Measurements from ENCODE around the gene NPPC. TPM values are rescaled to one million over a fixed set of nuclear protein-coding genes. Genes with fewer than 3 reads are reported as not detected.
A peak's percentile ranks its signal among the peaks of the same experiment; 100 is the strongest.

NPPC gene
- total RNA-seq, 4 donors from 2014 or later, result not detected

GRCh38 chr2:231926761-231927565 lies 767 bp upstream of the NPPC start:
- DNase-seq (ENCODE audit: low spot score in 2 of 2), result peak in 1 of 2 donors; percentile 80
- WGBS, 2 donors, result 12 to 15% methylated on average over 45 to 49 of the region's 51 CpGs
- H3K4me3 ChIP-seq (ENCODE audit: low read depth, poor library complexity, severe bottlenecking), result no peak overlapping the region
- intact Hi-C loops (cut with DNase I; ENCODE audit: low total_unique reads), result loop anchor here (5.0 kb wide), 2 partner anchors 210 to 400 kb away; no protein-coding TSS in a partner anchor
- no peak for TF ChIP-seq CTCF (IDR thresholded peaks at IDR 0.05)
- no peak for TF ChIP-seq POLR2A (IDR thresholded peaks at IDR 0.05)

- 1 to 3% methylated on average over 40 to 87 of the region's 96 CpGs for WGBS, 2 donors
- TF ChIP-seq POLR2A (IDR thresholded peaks at IDR 0.05), result no peak
- TF ChIP-seq CTCF (IDR thresholded peaks at IDR 0.05), result no peak
- peak overlapping the region; percentile 21 for H3K4me3 ChIP-seq (ENCODE audit: low read depth, poor library complexity, severe bottlenecking)
- peak; percentile 50 to 95 for DNase-seq (ENCODE audit: low spot score in 2 of 2)
- intact Hi-C loops (cut with DNase I; ENCODE audit: low total_unique reads), result loop anchor here (5.0 kb wide), 2 partner anchors 212 to 402 kb away; no protein-coding TSS in a partner anchor
These were observed 655 bp downstream of the NPPC start for GRCh38 chr2:231925303-231926179.

DNA sequence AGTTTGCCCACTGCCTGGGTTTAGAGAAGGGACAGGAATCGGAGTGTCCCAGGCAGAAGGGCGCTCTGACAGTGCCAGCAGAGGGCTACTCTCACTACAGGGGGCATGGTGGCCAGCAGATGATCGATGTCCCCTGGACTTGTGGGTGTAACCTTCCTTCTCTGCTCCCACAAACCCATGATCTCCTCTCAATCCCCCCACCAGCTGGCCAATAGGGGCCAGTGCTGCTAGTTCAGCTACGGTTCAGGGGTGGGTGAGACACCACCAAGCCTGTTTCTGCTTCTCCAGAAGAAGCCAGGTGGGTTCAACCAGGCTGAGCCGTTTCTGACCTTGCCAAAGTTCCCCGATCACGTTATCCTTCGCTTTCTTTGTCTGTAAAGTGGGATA lies 1.3 kb downstream of the NPPC start:
- TF ChIP-seq POLR2A (IDR thresholded peaks at IDR 0.05), result no peak
- no peak for TF ChIP-seq CTCF (IDR thresholded peaks at IDR 0.05)
- no peak overlapping the region for H3K4me3 ChIP-seq (ENCODE audit: low read depth, poor library complexity, severe bottlenecking)
- no peak for DNase-seq (ENCODE audit: low spot score in 2 of 2)
- intact Hi-C loops (cut with DNase I; ENCODE audit: low total_unique reads), result loop anchor here (5.0 kb wide), 2 partner anchors 212 to 402 kb away; no protein-coding TSS in a partner anchor
- WGBS, 2 donors, result 39 to 45% methylated on average over 7 to 8 of the region's 8 CpGs

DNA sequence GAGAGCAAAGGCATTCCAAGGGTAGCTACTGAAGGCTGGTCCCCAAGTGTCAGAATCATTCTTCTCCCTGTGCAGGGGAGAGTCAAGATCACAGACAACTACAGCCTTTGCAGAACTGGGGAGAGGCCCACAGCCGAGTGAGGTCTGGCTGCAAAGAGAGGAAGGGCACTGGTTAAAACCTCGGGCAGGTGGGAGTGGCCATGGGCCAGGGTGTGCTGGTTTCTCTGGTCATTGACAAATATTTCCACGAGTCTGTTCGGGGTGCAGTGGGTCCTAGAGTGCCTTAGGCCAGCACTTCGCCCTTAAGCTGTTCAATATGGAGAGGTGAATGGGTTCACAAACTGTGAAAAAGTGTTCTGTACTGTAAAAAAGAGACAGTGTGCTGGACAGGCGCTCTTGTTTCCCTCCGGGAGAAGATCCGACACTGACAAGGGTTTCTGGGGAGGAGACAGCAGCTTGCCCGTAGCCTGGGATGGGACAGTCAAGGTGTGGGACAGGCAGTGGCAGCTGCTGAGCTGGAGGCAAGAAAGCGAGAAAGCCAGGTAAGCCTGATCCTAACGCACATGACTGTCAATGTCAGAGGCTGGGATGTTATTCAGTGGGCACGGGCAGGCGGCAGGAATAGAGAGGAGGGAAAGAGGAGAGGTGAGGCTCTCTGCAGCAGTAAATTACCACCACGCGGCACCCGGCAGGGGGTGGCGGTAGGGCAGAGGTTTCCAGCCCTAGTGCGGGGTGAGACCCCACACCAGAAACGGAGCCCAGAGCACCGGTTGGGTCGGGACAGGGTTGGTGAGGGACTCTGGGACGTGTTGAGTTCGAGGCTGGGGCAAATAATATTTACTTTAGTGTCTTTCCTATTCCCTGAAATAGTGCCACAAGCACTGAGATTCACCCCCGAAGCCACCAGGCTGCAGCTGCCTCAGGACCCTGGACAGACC lies 2.0 kb downstream of the NPPC start:
- H3K4me3 ChIP-seq (ENCODE audit: low read depth, poor library complexity, severe bottlenecking), result no peak overlapping the region
- TF ChIP-seq POLR2A (IDR thresholded peaks at IDR 0.05) (no peak), CTCF (IDR thresholded peaks at IDR 0.05) (no peak)
- DNase-seq (ENCODE audit: low spot score in 2 of 2), result no peak
- intact Hi-C loops (cut with DNase I; ENCODE audit: low total_unique reads), result no loop called here
- WGBS, 2 donors, result 75 to 79% methylated on average over 24 of the region's 24 CpGs

DNA sequence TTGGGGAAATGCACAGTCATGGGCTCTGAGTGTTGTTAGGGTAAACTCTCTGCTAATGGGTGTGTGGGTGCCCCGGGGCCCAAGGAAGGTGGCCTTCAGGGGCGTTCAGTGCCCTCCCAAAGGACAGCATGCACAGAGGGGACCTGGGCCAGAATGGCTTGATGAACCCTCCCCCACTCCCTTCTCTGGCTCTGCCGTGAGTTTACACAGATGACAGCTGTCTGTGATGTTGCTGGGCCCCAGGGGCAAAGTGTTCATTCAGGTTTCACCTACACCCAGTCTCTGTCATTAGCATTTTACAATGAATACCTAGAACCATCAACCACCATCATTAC lies 3.2 kb downstream of the NPPC start:
- WGBS, 2 donors, result 45 to 78% methylated on average over 3 of the region's 3 CpGs
- intact Hi-C loops (cut with DNase I; ENCODE audit: low total_unique reads), result no loop called here
- DNase-seq (ENCODE audit: low spot score in 2 of 2), result no peak

More for the DNA sequence above, 3.2 kb downstream of the NPPC start:
- TF ChIP-seq POLR2A (IDR thresholded peaks at IDR 0.05) (no peak), CTCF (IDR thresholded peaks at IDR 0.05) (no peak)
- H3K4me3 ChIP-seq (ENCODE audit: low read depth, poor library complexity, severe bottlenecking), result no peak overlapping the region

Measured in lower leg skin (tissue), 4 donors.